ACC112 (cell line): ENCODE measurements around the gene PLB1.

ENCODE experiments used
- H2AFZ ChIP-seq: fragments of 200-600 bp; sonication (generic); one replicate; pipeline ENCODE4 v1.6.0; 2017; ENCODE audit warnings: antibody characterized with exemption, low read length; ENCODE audit not compliant: unreplicated experiment
- H3K27ac ChIP-seq: fragments of 200-600 bp; sonication (generic); 2 replicates; pipeline ENCODE4 v1.5.1; 2014; ENCODE audit warnings: low read depth, mild to moderate bottlenecking, antibody characterized with exemption, low read length, moderate library complexity
- H3K27me3 ChIP-seq: fragments of 200-600 bp; sonication (generic); 2 replicates; pipeline ENCODE4 v1.6.1; 2014; ENCODE audit warnings: mild to moderate bottlenecking, antibody characterized with exemption, low read length, moderate library complexity, mixed read lengths; ENCODE audit not compliant: insufficient read depth
- H3K36me3 ChIP-seq: fragments of 200-600 bp; sonication (generic); 2 replicates; pipeline ENCODE4 v1.6.1; 2016; ENCODE audit warnings: mild to moderate bottlenecking, antibody characterized with exemption, low read length, moderate library complexity, mixed read lengths; ENCODE audit not compliant: insufficient read depth
- H3K4me1 ChIP-seq: fragments of 200-600 bp; sonication (generic); one replicate; pipeline ENCODE4 v1.6.1; 2016; ENCODE audit warnings: low read length, mixed read lengths; ENCODE audit not compliant: insufficient read depth, unreplicated experiment, control insufficient read depth
- H3K4me3 ChIP-seq: fragments of 200-600 bp; sonication (generic); 2 replicates; pipeline ENCODE4 v1.5.1; 2014; ENCODE audit warnings: mild to moderate bottlenecking, low read depth, low read length
- H3K79me2 ChIP-seq: fragments of 200-600 bp; sonication (generic); one replicate; pipeline ENCODE4 v1.6.0; 2016; ENCODE audit warnings: low read length; ENCODE audit not compliant: control insufficient read depth, unreplicated experiment, insufficient read depth

PLB1 gene

DNA sequence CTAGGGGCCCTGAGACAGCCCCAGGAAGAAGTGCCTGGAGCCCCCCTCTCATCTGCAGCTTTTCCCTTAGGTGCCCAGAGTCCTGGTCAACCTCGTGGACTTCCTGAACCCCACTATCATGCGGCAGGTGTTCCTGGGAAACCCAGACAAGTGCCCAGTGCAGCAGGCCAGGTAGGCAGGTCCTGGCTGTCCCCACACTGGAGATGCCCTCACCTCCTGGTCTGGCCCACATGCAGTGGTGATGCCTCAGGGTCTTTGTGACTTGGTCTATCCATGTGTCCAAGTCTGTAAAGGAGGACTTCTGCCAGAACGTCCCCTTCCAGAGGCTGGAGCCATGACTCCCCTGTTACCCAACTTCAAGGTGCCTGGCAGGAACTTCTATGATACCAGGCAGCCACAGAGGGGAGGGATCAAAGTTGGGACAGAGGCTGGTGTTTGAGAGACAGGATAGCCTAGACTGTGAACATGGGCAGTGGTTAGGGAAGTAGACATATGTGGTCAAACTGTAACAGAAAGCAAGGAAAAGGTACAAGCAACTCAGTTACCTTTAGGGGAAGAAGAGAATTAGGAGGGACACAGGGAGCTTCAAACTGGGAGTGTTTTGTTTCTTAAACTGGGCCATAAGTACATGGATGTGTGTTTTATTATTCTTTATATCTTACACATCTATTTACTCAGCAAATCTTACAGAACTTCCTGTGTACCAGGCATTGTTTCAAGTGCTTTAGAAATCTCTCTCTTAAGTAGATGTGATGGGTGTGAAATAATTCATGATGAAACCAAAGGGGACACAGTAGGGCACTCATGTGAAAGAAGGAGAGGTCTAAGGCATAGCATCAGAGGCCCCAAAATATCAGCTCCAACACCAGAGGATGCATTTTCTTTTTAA lies 107.1 kb downstream of the PLB1 start:
- H3K79me2 ChIP-seq = no peaks in the 10 kb centered on the region
- H3K4me3 ChIP-seq = no peak overlapping the region
- no peaks in the 10 kb centered on the region for H3K4me1 ChIP-seq
- H3K27me3 ChIP-seq = no peaks in the 10 kb centered on the region
- H3K27ac ChIP-seq = no peak overlapping the region
- no peaks in the 10 kb centered on the region for H3K36me3 ChIP-seq
- H2AFZ ChIP-seq = no peak overlapping the region

DNA sequence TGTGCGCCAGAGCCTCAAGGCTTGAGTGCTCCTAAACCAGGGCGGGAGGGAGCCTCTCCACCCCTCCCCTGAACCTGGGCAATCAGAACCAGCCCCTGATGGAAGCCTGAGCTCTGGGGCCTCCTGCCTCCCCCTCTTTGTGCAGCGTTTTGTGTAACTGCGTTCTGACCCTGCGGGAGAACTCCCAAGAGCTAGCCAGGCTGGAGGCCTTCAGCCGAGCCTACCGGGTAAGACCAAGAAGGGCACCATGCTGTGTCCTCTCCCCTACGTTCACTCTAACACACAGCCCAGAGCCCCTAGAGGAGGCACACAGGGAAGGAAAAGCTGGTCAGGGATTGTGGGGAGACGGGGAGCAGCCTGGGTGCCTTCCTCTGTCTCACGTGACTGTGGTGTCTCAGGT lies 108.0 kb downstream of the PLB1 start:
- Histone ChIP-seq H3K4me1 (no peaks in the 10 kb centered on the region), H3K36me3 (no peaks in the 10 kb centered on the region), H3K27me3 (no peaks in the 10 kb centered on the region), H2AFZ (no peak overlapping the region), H3K79me2 (no peaks in the 10 kb centered on the region), H3K4me3 (no peak overlapping the region), H3K27ac (no peak overlapping the region)

DNA sequence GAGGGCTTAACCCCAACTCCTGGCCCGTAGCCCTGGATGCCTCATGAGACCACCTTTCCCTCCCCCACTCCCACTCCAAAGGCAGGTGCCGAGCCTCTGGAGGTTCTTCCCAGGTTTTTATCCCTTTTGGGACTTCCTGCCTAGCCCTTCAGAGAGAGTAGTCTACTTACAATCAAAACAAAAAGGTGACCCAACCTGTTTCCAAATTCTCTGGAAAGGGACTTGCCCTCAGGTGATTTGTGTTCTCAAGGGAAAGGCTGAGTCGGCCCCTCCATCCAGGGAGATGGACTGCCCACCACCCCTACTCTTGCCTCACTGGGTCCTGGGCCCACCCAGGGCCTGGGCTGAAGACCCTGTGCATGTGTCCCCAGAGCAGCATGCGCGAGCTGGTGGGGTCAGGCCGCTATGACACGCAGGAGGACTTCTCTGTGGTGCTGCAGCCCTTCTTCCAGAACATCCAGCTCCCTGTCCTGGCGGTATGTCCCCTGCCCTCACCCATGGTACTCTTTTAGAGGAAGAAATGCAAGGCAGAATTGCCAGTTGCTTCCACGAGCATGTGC lies 108.5 kb downstream of the PLB1 start:
- no peaks in the 10 kb centered on the region for H3K4me1 ChIP-seq
- no peak overlapping the region for H3K27ac ChIP-seq
- H3K36me3 ChIP-seq = no peaks in the 10 kb centered on the region
- no peaks in the 10 kb centered on the region for H3K27me3 ChIP-seq
- no peak overlapping the region for H3K4me3 ChIP-seq
- no peaks in the 10 kb centered on the region for H3K79me2 ChIP-seq
- no peak overlapping the region for H2AFZ ChIP-seq

DNA sequence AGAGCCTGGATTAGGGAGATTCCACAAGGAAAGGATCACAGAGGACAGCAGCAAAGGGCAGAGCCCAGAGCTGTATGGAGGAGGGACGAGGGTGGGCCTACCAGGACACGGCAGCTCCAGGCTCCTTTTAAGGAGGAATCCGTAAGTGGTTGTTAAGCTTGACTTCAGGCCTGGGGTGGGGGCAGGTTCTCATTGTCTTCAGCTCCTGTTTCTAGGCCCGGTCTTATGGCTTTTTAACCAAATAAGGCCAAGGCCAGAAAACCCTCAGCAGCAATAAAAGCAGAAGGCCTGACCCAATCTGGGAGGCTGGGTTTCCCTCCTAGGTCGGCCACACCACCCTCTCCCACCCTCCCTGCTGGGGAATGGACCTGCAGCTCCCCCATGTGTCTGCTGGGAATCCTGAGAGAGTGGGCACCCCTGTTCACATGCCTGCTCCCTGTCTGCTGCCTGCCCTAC lies 111.2 kb downstream of the PLB1 start:
- H3K4me1 ChIP-seq = peaks cover 9% of the 10 kb centered on the region
- no peaks in the 10 kb centered on the region for H3K27me3 ChIP-seq
- no peak overlapping the region for H2AFZ ChIP-seq
- H3K36me3 ChIP-seq = no peaks in the 10 kb centered on the region
- no peak overlapping the region for H3K27ac ChIP-seq
- no peak overlapping the region for H3K4me3 ChIP-seq
- no peaks in the 10 kb centered on the region for H3K79me2 ChIP-seq

DNA sequence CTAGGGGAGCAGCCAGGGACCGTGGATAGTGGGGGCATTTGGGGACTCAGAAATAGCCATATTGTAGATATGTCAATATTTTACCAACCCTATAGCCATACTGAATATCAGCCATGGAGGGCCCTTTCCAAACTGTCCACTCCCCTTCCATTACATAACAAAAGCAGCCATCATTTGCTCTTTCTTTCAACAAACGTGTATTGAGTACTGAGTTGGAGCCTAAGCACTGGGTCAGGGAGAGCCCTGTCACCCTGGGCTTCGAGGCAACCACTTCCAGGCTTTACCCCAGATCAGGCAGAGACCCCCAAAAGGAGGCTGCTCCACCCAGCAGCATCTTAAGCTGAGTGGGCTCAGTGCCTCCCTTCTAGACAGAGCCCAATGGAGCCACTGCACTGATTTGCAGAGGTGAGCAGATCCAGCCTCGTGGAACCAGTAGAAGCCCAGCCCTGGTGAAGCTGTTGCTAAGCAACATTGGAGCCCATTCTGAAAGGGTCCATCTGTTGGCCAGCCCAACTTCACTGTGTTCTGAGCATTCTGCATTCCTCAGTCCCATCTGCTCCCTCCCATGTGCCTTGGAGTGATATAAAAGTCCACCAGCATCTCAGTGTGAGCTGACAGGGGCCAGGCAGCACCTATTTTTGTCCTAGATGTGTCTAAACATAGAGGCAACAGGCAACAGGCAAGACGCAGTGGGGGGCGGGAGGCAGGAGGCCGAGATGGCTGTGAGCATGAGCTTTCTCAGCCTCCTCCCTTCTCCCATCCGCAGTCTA lies 112.1 kb downstream of the PLB1 start:
- Histone ChIP-seq H3K4me1 (peaks cover 9% of the 10 kb centered on the region), H3K27me3 (no peaks in the 10 kb centered on the region), H3K79me2 (no peaks in the 10 kb centered on the region), H3K36me3 (no peaks in the 10 kb centered on the region), H2AFZ (no peak overlapping the region), H3K27ac (no peak overlapping the region), H3K4me3 (no peak overlapping the region)

DNA sequence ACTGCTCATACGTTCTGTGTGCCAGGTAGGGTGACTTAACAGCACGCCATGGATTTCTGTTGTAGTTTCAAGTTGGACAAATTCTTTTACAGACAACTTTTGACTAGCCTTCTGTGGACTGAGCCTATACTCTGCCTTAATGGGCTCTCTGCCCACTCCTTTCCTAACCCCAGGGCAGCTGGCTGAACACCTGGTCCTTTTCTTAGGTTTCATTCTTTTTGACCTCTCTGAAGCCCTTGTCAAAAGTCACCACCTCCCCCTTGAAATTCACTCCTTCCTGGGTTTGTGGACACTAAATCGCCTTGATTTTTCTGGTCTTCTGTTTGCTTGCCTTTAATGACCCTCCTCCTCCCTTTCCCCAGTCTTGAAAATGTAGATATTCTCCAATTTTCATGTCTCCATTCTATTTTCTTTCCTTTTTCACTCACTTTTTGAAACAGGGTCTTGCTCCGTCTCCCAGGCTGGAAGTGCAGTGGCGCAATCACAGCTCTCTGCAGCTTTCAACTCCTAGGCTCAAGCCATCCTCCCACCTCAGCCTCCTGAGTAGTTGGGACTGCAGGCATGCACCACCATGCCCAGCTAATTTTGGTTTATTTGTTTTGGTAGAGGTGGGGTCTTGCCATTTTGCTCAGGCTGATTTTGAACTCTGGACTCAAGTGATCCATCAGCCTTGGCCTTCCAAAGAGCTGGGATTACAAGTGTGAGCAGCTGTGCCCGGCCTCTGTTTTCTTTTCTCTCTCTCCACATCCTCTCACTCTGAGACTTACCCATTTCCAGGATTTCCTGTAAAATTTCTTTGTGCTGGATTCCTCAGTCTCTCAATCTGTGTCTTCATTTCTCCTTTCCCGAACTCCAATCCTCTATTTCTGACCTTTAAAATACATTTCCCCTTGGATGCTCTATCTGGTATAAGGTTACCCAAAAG lies 112.9 kb downstream of the PLB1 start:
- Histone ChIP-seq H3K79me2 (no peaks in the 10 kb centered on the region), H2AFZ (no peak overlapping the region), H3K27me3 (no peaks in the 10 kb centered on the region), H3K27ac (no peak overlapping the region), H3K4me1 (peaks cover 9% of the 10 kb centered on the region), H3K4me3 (no peak overlapping the region), H3K36me3 (no peaks in the 10 kb centered on the region)

DNA sequence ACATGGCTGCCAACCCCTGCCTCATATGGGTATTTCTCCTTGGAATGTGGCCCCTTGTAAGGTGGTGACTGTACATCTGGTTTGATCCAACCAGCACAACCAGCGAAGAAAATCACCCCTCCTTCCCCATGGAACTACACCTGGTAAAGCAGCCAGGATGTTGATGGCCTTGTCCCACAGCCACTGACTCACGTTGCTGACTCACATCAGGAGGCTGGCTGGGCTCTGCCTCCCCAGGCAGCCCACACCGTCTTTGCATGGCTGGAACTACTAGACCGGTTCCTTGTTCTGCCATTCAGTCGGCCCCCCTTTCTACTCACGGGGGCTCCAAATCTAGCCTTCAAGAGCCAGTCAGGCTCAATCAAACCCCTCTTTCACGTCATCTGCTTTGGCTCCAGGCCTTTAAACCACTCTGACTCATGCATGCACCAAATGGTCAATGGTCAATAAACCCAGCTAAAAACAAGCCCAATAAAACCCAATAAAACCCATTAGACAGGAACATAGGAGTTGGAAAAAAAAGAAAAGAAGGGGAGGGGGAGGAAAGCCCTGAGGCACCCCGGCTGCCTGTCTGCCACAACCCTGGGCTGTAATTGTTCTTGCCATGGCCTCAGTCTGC lies 114.8 kb downstream of the PLB1 start:
- Histone ChIP-seq H3K4me1 (peaks cover 9% of the 10 kb centered on the region), H2AFZ (no peak overlapping the region), H3K27ac (no peak overlapping the region), H3K27me3 (no peaks in the 10 kb centered on the region), H3K36me3 (no peaks in the 10 kb centered on the region), H3K79me2 (no peaks in the 10 kb centered on the region), H3K4me3 (no peak overlapping the region)

DNA sequence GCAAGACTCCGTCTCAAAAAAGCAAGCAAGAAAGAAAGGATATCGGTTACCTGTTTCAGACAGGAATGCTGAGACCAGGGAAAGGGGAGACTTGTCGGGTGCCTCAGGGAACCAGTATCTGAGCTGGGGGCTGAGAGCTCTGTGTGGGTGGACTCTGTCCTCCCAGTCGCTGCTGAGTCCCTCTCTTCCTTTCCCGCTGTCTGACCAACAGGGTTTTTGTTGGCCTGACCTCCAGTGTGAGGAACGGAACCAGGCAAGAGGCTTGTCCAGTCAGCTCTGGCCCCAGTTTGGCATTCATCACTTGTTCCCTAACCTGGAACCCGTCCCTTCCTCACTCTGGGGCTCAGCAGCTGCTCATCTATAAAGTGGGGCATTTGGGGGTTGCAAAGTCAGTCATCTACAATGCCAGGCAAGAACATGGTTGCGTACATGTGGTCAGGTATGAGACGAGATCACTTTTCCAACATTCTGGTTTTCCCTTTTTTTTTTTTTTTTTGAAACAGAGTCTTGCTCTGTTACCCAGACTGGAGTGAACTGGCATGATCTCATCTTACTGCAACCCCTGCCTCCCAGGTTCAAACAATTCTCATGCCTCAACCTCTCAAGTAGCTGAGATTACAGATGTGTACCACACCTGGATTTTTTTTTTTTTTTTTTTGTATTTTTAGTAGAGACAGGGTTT lies 116.4 kb downstream of the PLB1 start:
- H3K4me3 ChIP-seq = no peak overlapping the region
- peaks cover 9% of the 10 kb centered on the region for H3K4me1 ChIP-seq
- H3K27ac ChIP-seq = no peak overlapping the region
- H2AFZ ChIP-seq = no peak overlapping the region
- H3K36me3 ChIP-seq = no peaks in the 10 kb centered on the region
- H3K27me3 ChIP-seq = no peaks in the 10 kb centered on the region
- H3K79me2 ChIP-seq = no peaks in the 10 kb centered on the region

DNA sequence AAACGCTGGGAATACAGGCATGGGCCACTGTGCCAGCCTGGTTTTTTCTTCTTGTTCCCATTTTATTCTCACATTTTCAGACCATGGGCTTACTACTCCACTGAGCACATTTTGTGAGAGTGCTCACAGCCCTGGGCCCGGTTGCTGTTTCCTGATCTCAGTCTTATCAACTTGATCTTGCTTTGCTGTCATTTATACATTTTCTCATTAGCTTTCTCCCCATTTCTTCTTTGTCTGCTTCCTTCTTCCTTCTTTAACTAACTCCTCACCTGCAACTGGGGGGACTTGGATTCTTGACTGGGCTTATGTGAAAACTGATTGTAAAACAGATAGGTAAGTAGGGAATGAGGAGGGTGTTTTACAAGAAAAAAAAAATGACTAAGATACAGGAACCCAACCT lies 117.3 kb downstream of the PLB1 start:
- no peak overlapping the region for H3K27ac ChIP-seq
- peaks cover 9% of the 10 kb centered on the region for H3K4me1 ChIP-seq
- H3K27me3 ChIP-seq = no peaks in the 10 kb centered on the region
- H3K36me3 ChIP-seq = no peaks in the 10 kb centered on the region
- H3K4me3 ChIP-seq = no peak overlapping the region
- H3K79me2 ChIP-seq = no peaks in the 10 kb centered on the region
- no peak overlapping the region for H2AFZ ChIP-seq
